ENCODE data around the gene TMEM43.

The TMEM43 gene

GRCh38 chr3:14156843-14157561 is 32.1 kb downstream of the TMEM43 start:
- DNase-seq (ENCODE audit: low spot score) = no peak
- TF ChIP-seq CTCF (IDR thresholded peaks at IDR 0.05; ENCODE audit: extremely low read depth, missing control alignments) = no peak

- DNase-seq (ENCODE audit: low spot score) = no peak
These were observed 33.1 kb downstream of the TMEM43 start for GRCh38 chr3:14157951-14158350.

GRCh38 chr3:14158370-14158769 is 33.5 kb downstream of the TMEM43 start:
- TF ChIP-seq CTCF (IDR thresholded peaks at IDR 0.05; ENCODE audit: extremely low read depth, missing control alignments) = no peak
- DNase-seq (ENCODE audit: low spot score) = no peak

More at GRCh38 chr3:14157951-14158350, 33.1 kb downstream of the TMEM43 start:
- no peak for TF ChIP-seq CTCF (IDR thresholded peaks at IDR 0.05; ENCODE audit: extremely low read depth, missing control alignments)

- DNase-seq (ENCODE audit: low spot score) = no peak
- no peak for TF ChIP-seq CTCF (IDR thresholded peaks at IDR 0.05; ENCODE audit: extremely low read depth, missing control alignments)
These were observed 34.6 kb downstream of the TMEM43 start for GRCh38 chr3:14159426-14159825.

- DNase-seq (ENCODE audit: low spot score) = no peak
- TF ChIP-seq CTCF (IDR thresholded peaks at IDR 0.05; ENCODE audit: extremely low read depth, missing control alignments) = no peak
These were observed 36.4 kb downstream of the TMEM43 start for GRCh38 chr3:14161282-14161681.

GRCh38 chr3:14162178-14162577 is 37.3 kb downstream of the TMEM43 start:
- TF ChIP-seq CTCF (IDR thresholded peaks at IDR 0.05; ENCODE audit: extremely low read depth, missing control alignments) = no peak
- no peak for DNase-seq (ENCODE audit: low spot score)

GRCh38 chr3:14166877-14167603 is 42.2 kb downstream of the TMEM43 start:
- no peak for DNase-seq (ENCODE audit: low spot score)
- TF ChIP-seq CTCF (IDR thresholded peaks at IDR 0.05; ENCODE audit: extremely low read depth, missing control alignments) = no peak

Measured in GM20000 (cell line).